H9 (cell line): ENCODE results near the gene MAN1A1. TPM values are rescaled to one million over a fixed set of nuclear protein-coding genes. Genes with fewer than 3 reads are reported as not detected.

Source experiments
- DNase-seq: peaks from one replicate; pipeline ENCODE4 v3.0.0-alpha.2; 2017
- H2AFZ ChIP-seq: one replicate; pipeline ENCODE4 v1.6.1; 2013; ENCODE audit warnings: mild to moderate bottlenecking, low read length, control low read depth, moderate library complexity
- H2AK5ac ChIP-seq: 2 replicates; pipeline ENCODE4 v1.6.1; 2013; ENCODE audit warnings: low read length, control low read depth, mixed read lengths; ENCODE audit not compliant: insufficient read length
- H2BK120ac ChIP-seq: one replicate; pipeline ENCODE4 v1.6.1; 2013; ENCODE audit warnings: low read depth, mild to moderate bottlenecking, low read length, control low read depth, inconsistent platforms; ENCODE audit not compliant: poor library complexity, severe bottlenecking
- H2BK12ac ChIP-seq: 2 replicates; pipeline ENCODE4 v1.6.1; 2013; ENCODE audit warnings: low read length, control low read depth, mixed read lengths, low read depth; ENCODE audit not compliant: insufficient read length
- H2BK15ac ChIP-seq: 2 replicates; pipeline ENCODE4 v1.6.1; 2013; ENCODE audit warnings: low read depth, low read length, control low read depth
- H2BK20ac ChIP-seq: one replicate; pipeline ENCODE4 v1.6.1; 2013; ENCODE audit warnings: low read depth, mild to moderate bottlenecking, low read length, control low read depth, inconsistent platforms; ENCODE audit not compliant: poor library complexity, severe bottlenecking
- H2BK5ac ChIP-seq: 2 replicates; pipeline ENCODE4 v1.6.1; 2013; ENCODE audit warnings: low read length, control low read depth, mixed read lengths; ENCODE audit not compliant: insufficient read length
- H3K14ac ChIP-seq: 2 replicates; pipeline ENCODE4 v1.6.1; 2013; ENCODE audit warnings: low read length, control low read depth; ENCODE audit not compliant: insufficient read depth
- H3K18ac ChIP-seq: 2 replicates; pipeline ENCODE4 v1.6.1; 2013; ENCODE audit warnings: low read depth, mild to moderate bottlenecking, mixed read lengths, low read length, control low read depth; ENCODE audit not compliant: insufficient read length
- H3K23ac ChIP-seq: 2 replicates; pipeline ENCODE4 v1.6.1; 2013; ENCODE audit warnings: low read length, control low read depth, mixed read lengths, low read depth; ENCODE audit not compliant: insufficient read length
- H3K23me2 ChIP-seq: 2 replicates; pipeline ENCODE4 v1.6.1; 2013; ENCODE audit warnings: low read depth, mild to moderate bottlenecking, mixed read lengths, low read length, control low read depth; ENCODE audit not compliant: insufficient read length, poor library complexity, severe bottlenecking
- H3K27ac ChIP-seq: 2 replicates; pipeline ENCODE4 v1.5.1; 2013; ENCODE audit warnings: low read length, control low read depth, mixed read lengths, low read depth; ENCODE audit not compliant: insufficient read length
- H3K27me3 ChIP-seq: 2 replicates; pipeline ENCODE4 v1.6.1; 2013; ENCODE audit warnings: low read length, control low read depth, inconsistent platforms; ENCODE audit not compliant: insufficient read depth
- H3K4ac ChIP-seq: 2 replicates; pipeline ENCODE4 v1.6.1; 2013; ENCODE audit warnings: low read depth, mild to moderate bottlenecking, control low read depth, inconsistent platforms, low read length, moderate library complexity
- H3K4me1 ChIP-seq: 2 replicates; pipeline ENCODE4 v1.6.1; 2013; ENCODE audit warnings: low read length, control low read depth, inconsistent platforms; ENCODE audit not compliant: insufficient read depth
- H3K4me2 ChIP-seq: 2 replicates; pipeline ENCODE4 v1.6.1; 2013; ENCODE audit warnings: low read length, control low read depth, mixed read lengths; ENCODE audit not compliant: insufficient read length, insufficient read depth
- H3K56ac ChIP-seq: 2 replicates; pipeline ENCODE4 v1.6.1; 2013; ENCODE audit warnings: low read depth, mild to moderate bottlenecking, mixed read lengths, low read length, control low read depth; ENCODE audit not compliant: insufficient read length
- H3K79me1 ChIP-seq: 2 replicates; pipeline ENCODE4 v1.6.1; 2013; ENCODE audit warnings: low read depth, mild to moderate bottlenecking, moderate library complexity, low read length, control low read depth, inconsistent platforms; ENCODE audit not compliant: insufficient read depth, poor library complexity, severe bottlenecking
- H3K79me2 ChIP-seq: 2 replicates; pipeline ENCODE4 v1.6.1; 2013; ENCODE audit warnings: low read length, control low read depth, inconsistent platforms; ENCODE audit not compliant: insufficient read depth
- H3K9ac ChIP-seq: 2 replicates; pipeline ENCODE4 v1.6.1; 2013; ENCODE audit warnings: low read length, control low read depth, mixed read lengths; ENCODE audit not compliant: insufficient read length; ENCODE audit errors: extremely low read depth
- H3K9me3 ChIP-seq: one replicate; pipeline ENCODE4 v1.6.1; 2013; ENCODE audit warnings: low read depth, low read length, inconsistent platforms; ENCODE audit not compliant: control insufficient read depth
- H3T11ph ChIP-seq: one replicate; pipeline ENCODE4 v1.6.1; 2013; ENCODE audit warnings: mild to moderate bottlenecking, low read length, control low read depth, inconsistent platforms
- H4K20me1 ChIP-seq: one replicate; pipeline ENCODE4 v1.6.1; 2013; ENCODE audit not compliant: control insufficient read depth, insufficient read length, insufficient read depth
- H4K5ac ChIP-seq: 2 replicates; pipeline ENCODE4 v1.6.1; 2013; ENCODE audit warnings: low read depth, mild to moderate bottlenecking, mixed read lengths, low read length, control low read depth; ENCODE audit not compliant: insufficient read length
- H4K8ac ChIP-seq: replicated peaks from 2 replicates; pipeline ENCODE4 v1.6.1; 2013; ENCODE audit warnings: low read length, control low read depth, mixed read lengths, low read depth; ENCODE audit not compliant: insufficient read length
- H4K91ac ChIP-seq: 2 replicates; pipeline ENCODE4 v1.6.1; 2013; ENCODE audit warnings: low read depth, mild to moderate bottlenecking, moderate library complexity, mixed read lengths, low read length, control low read depth; ENCODE audit not compliant: insufficient read length
- H3K27ac Mint-ChIP-seq, 3 experiments: 2 replicates in 2 of 3; 3 replicates in 1 of 3; pipeline ENCODE4 v1.8.0; 2020 to 2021; ENCODE audit warnings: mixed read lengths in 3 of 3, mild to moderate bottlenecking in 1 of 3, moderate library complexity in 1 of 3
- H3K27me3 Mint-ChIP-seq: 2 replicates; pipeline ENCODE4 v1.8.0; 2021; ENCODE audit warnings: low read depth, mild to moderate bottlenecking, moderate library complexity, mixed read lengths
- H3K36me3 Mint-ChIP-seq, 3 experiments: 2 replicates in 2 of 3; 3 replicates in 1 of 3; pipeline ENCODE4 v1.8.0; 2020 to 2021; ENCODE audit warnings: low read depth in 3 of 3, mixed read lengths in 3 of 3; ENCODE audit not compliant: insufficient read depth in 1 of 3
- H3K4me1 Mint-ChIP-seq, 2 experiments: 2 replicates each; pipeline ENCODE4 v1.8.0; 2020; ENCODE audit warnings: mixed read lengths in 2 of 2
- H3K4me3 Mint-ChIP-seq, 2 experiments: 2 replicates in 1 of 2; 3 replicates in 1 of 2; pipeline ENCODE4 v1.8.0; 2020 to 2021; ENCODE audit warnings: mild to moderate bottlenecking in 2 of 2, mixed read lengths in 2 of 2, moderate library complexity in 1 of 2
- H3K9me3 Mint-ChIP-seq, 2 experiments: 2 replicates in 1 of 2; 3 replicates in 1 of 2; pipeline ENCODE4 v1.8.0; 2020; ENCODE audit warnings: mild to moderate bottlenecking in 2 of 2, mixed read lengths in 2 of 2, moderate library complexity in 1 of 2
- WGBS: extraction: QIAGEN DNeasy Blood & Tissue Kit; methylation state at CpG from one replicate; pipeline ENCODE4 v1.1.7; 2013; ENCODE audit warnings: missing lambda C conversion rate, low lambda C conversion rate, mixed read lengths; ENCODE audit not compliant: insufficient read length; ENCODE audit errors: extremely low coverage; 5-methylcytosine and 5-hydroxymethylcytosine counted together
- total RNA-seq: library from RNA; stranded (reverse); gene quantifications from 2 replicates; pipeline ENCODE4 v1.2.1, GENCODE V29; 2021
- TF ChIP-seq, protein P1 (sequence below): fragments of 200-600 bp; sonication (generic); conservative IDR thresholded peaks from 3 replicates; pipeline ENCODE4 v1.8.0; 2021; ENCODE audit warnings: antibody characterized with exemption, mild to moderate bottlenecking

MAN1A1 gene
- total RNA-seq, 1 experiment from 2014 or later, result 1.6 TPM

DNA sequence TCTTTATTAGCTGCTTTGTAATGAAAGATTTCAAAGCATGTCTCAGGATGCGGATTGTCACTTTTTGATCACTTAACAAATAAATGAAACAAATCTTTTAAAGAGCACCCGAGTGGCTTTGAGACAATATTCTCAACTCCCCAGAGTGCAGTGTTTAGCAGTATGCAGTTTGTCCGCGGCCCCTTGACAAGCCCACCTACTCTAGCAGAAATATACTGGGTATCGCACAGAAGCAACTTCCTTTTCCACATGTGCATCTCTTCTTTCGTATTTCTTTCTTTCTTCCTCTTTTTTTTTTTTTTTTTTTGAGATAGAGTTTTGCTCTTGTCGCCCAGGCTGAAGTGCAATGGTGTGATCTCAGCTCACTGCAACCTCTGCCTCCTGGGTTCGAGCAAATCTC is 186.6 kb downstream of the MAN1A1 start:
- Histone ChIP-seq H2BK12ac (no peak overlapping the region), H2AFZ (no peak overlapping the region), H4K20me1 (no peaks in the 10 kb centered on the region), H4K8ac (no peak overlapping the region), H3K23me2 (no peaks in the 10 kb centered on the region), H3K9me3 (no peaks in the 10 kb centered on the region), H4K91ac (no peak overlapping the region), H2BK15ac (no peak overlapping the region), H3K27ac (no peak overlapping the region), H2AK5ac (no peak overlapping the region), H3K4ac (no peak overlapping the region), H3T11ph (no peak overlapping the region), H3K56ac (no peak overlapping the region), H3K79me2 (no peaks in the 10 kb centered on the region), H3K4me1 (no peaks in the 10 kb centered on the region), H4K5ac (no peak overlapping the region), H3K23ac (no peak overlapping the region), H3K9ac (no peak overlapping the region), H3K14ac (no peak overlapping the region), H3K18ac (no peak overlapping the region), H3K79me1 (no peaks in the 10 kb centered on the region), H2BK5ac (no peak overlapping the region), H2BK20ac (no peak overlapping the region), H3K4me2 (no peak overlapping the region), H2BK120ac (no peak overlapping the region), H3K27me3 (no peaks in the 10 kb centered on the region)
- Mint-ChIP-seq H3K9me3 (no peaks in the 10 kb centered on the region), H3K4me3 (no peak overlapping the region), H3K27me3 (no peaks in the 10 kb centered on the region; the same call in none of the 2 replicates), H3K36me3 (no peaks in the 10 kb centered on the region), H3K27ac (no peak overlapping the region), H3K4me1 (no peaks in the 10 kb centered on the region)
- DNase-seq, result no peak
- WGBS, result no CpG with 5 or more reads among the region's 8 CpGs
- TF ChIP-seq, protein P1, sequence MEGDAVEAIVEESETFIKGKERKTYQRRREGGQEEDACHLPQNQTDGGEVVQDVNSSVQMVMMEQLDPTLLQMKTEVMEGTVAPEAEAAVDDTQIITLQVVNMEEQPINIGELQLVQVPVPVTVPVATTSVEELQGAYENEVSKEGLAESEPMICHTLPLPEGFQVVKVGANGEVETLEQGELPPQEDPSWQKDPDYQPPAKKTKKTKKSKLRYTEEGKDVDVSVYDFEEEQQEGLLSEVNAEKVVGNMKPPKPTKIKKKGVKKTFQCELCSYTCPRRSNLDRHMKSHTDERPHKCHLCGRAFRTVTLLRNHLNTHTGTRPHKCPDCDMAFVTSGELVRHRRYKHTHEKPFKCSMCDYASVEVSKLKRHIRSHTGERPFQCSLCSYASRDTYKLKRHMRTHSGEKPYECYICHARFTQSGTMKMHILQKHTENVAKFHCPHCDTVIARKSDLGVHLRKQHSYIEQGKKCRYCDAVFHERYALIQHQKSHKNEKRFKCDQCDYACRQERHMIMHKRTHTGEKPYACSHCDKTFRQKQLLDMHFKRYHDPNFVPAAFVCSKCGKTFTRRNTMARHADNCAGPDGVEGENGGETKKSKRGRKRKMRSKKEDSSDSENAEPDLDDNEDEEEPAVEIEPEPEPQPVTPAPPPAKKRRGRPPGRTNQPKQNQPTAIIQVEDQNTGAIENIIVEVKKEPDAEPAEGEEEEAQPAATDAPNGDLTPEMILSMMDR, result no peak
